GM23338 (cell line): ENCODE data around the gene STRBP.

Experiments used
- CREB1 ChIP-seq: fragments of 250-450 bp; sonication (Bioruptor Pico); IDR thresholded peaks from 2 replicates; pipeline ENCODE4 v1.5.0; 2020; ENCODE audit warnings: low read depth, mild to moderate bottlenecking, moderate library complexity
- EZH2 ChIP-seq: fragments of 200-600 bp; sonication (generic); IDR thresholded peaks from one replicate; pipeline ENCODE4 v1.8.0; 2017; ENCODE audit warnings: antibody characterized with exemption, mild to moderate bottlenecking, low read depth; ENCODE audit not compliant: unreplicated experiment
- EZH2phosphoT487 ChIP-seq: fragments of 200-600 bp; sonication (generic); IDR thresholded peaks from one replicate; pipeline ENCODE4 v1.8.1; 2018; ENCODE audit warnings: antibody characterized with exemption; ENCODE audit not compliant: unreplicated experiment
- POLR2AphosphoS5 ChIP-seq: IDR thresholded peaks from 2 replicates; pipeline ENCODE4 v1.6.1; 2016; ENCODE audit warnings: antibody characterized with exemption, low read depth
- ZNF331 ChIP-seq: fragments of 250-450 bp; sonication (Bioruptor Pico); IDR thresholded peaks from 2 replicates; pipeline ENCODE4 v1.5.0; 2020; ENCODE audit warnings: low read depth, mild to moderate bottlenecking, moderate library complexity
- TF ChIP-seq, protein P1 (sequence below), 2 experiments: fragments of 200-600 bp in 1 of 2; sonication (generic) in 1 of 2; conservative IDR thresholded peaks; 2 replicates each; pipeline versions ENCODE4 v1.5.1 to v1.6.1; 2016 to 2017; ENCODE audit warnings: antibody characterized with exemption in 2 of 2, low read depth in 2 of 2, mild to moderate bottlenecking in 2 of 2, moderate library complexity in 1 of 2
- TF ChIP-seq, protein P2 (sequence below): IDR thresholded peaks from one replicate; pipeline ENCODE4 v1.6.1; 2018; ENCODE audit warnings: antibody characterized with exemption; ENCODE audit not compliant: unreplicated experiment
- TF ChIP-seq, protein P3 (sequence below): fragments of 250-450 bp; sonication (Bioruptor Pico); IDR thresholded peaks from 2 replicates; pipeline ENCODE4 v1.5.0; 2020; ENCODE audit warnings: mild to moderate bottlenecking, moderate library complexity

DNA sequence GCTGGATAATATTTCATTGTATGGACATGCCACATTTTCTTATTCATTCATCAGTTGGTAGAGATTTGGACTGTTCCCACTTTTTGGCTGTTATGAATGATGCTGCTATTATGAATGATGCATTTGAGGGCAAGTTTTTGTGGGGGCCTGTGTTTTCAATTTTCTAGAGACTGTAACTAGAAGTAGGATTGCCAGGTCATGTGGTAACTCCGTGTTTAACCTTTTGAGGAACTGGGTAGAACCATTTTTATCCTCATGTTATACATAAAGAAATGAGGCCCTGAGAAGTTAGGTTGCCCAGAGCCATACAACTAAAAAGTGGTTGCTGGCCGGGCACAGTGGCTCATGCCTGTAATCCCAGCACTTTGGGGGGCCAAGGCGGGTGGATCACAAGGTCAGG is 22.4 kb upstream of the STRBP start:
- TF ChIP-seq, protein P1, sequence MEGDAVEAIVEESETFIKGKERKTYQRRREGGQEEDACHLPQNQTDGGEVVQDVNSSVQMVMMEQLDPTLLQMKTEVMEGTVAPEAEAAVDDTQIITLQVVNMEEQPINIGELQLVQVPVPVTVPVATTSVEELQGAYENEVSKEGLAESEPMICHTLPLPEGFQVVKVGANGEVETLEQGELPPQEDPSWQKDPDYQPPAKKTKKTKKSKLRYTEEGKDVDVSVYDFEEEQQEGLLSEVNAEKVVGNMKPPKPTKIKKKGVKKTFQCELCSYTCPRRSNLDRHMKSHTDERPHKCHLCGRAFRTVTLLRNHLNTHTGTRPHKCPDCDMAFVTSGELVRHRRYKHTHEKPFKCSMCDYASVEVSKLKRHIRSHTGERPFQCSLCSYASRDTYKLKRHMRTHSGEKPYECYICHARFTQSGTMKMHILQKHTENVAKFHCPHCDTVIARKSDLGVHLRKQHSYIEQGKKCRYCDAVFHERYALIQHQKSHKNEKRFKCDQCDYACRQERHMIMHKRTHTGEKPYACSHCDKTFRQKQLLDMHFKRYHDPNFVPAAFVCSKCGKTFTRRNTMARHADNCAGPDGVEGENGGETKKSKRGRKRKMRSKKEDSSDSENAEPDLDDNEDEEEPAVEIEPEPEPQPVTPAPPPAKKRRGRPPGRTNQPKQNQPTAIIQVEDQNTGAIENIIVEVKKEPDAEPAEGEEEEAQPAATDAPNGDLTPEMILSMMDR (conservative IDR thresholded peaks at IDR 0.05; ENCODE audit: low read depth in 2 of 2), result no peak
- no peak for TF ChIP-seq ZNF331
- TF ChIP-seq, protein P2, sequence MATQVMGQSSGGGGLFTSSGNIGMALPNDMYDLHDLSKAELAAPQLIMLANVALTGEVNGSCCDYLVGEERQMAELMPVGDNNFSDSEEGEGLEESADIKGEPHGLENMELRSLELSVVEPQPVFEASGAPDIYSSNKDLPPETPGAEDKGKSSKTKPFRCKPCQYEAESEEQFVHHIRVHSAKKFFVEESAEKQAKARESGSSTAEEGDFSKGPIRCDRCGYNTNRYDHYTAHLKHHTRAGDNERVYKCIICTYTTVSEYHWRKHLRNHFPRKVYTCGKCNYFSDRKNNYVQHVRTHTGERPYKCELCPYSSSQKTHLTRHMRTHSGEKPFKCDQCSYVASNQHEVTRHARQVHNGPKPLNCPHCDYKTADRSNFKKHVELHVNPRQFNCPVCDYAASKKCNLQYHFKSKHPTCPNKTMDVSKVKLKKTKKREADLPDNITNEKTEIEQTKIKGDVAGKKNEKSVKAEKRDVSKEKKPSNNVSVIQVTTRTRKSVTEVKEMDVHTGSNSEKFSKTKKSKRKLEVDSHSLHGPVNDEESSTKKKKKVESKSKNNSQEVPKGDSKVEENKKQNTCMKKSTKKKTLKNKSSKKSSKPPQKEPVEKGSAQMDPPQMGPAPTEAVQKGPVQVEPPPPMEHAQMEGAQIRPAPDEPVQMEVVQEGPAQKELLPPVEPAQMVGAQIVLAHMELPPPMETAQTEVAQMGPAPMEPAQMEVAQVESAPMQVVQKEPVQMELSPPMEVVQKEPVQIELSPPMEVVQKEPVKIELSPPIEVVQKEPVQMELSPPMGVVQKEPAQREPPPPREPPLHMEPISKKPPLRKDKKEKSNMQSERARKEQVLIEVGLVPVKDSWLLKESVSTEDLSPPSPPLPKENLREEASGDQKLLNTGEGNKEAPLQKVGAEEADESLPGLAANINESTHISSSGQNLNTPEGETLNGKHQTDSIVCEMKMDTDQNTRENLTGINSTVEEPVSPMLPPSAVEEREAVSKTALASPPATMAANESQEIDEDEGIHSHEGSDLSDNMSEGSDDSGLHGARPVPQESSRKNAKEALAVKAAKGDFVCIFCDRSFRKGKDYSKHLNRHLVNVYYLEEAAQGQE, result no peak
- TF ChIP-seq EZH2phosphoT487, result no peak
- no peak for TF ChIP-seq CREB1 (CRISPR knock-in tag)
- TF ChIP-seq POLR2AphosphoS5, result no peak
- no peak for TF ChIP-seq EZH2
- TF ChIP-seq, protein P3, sequence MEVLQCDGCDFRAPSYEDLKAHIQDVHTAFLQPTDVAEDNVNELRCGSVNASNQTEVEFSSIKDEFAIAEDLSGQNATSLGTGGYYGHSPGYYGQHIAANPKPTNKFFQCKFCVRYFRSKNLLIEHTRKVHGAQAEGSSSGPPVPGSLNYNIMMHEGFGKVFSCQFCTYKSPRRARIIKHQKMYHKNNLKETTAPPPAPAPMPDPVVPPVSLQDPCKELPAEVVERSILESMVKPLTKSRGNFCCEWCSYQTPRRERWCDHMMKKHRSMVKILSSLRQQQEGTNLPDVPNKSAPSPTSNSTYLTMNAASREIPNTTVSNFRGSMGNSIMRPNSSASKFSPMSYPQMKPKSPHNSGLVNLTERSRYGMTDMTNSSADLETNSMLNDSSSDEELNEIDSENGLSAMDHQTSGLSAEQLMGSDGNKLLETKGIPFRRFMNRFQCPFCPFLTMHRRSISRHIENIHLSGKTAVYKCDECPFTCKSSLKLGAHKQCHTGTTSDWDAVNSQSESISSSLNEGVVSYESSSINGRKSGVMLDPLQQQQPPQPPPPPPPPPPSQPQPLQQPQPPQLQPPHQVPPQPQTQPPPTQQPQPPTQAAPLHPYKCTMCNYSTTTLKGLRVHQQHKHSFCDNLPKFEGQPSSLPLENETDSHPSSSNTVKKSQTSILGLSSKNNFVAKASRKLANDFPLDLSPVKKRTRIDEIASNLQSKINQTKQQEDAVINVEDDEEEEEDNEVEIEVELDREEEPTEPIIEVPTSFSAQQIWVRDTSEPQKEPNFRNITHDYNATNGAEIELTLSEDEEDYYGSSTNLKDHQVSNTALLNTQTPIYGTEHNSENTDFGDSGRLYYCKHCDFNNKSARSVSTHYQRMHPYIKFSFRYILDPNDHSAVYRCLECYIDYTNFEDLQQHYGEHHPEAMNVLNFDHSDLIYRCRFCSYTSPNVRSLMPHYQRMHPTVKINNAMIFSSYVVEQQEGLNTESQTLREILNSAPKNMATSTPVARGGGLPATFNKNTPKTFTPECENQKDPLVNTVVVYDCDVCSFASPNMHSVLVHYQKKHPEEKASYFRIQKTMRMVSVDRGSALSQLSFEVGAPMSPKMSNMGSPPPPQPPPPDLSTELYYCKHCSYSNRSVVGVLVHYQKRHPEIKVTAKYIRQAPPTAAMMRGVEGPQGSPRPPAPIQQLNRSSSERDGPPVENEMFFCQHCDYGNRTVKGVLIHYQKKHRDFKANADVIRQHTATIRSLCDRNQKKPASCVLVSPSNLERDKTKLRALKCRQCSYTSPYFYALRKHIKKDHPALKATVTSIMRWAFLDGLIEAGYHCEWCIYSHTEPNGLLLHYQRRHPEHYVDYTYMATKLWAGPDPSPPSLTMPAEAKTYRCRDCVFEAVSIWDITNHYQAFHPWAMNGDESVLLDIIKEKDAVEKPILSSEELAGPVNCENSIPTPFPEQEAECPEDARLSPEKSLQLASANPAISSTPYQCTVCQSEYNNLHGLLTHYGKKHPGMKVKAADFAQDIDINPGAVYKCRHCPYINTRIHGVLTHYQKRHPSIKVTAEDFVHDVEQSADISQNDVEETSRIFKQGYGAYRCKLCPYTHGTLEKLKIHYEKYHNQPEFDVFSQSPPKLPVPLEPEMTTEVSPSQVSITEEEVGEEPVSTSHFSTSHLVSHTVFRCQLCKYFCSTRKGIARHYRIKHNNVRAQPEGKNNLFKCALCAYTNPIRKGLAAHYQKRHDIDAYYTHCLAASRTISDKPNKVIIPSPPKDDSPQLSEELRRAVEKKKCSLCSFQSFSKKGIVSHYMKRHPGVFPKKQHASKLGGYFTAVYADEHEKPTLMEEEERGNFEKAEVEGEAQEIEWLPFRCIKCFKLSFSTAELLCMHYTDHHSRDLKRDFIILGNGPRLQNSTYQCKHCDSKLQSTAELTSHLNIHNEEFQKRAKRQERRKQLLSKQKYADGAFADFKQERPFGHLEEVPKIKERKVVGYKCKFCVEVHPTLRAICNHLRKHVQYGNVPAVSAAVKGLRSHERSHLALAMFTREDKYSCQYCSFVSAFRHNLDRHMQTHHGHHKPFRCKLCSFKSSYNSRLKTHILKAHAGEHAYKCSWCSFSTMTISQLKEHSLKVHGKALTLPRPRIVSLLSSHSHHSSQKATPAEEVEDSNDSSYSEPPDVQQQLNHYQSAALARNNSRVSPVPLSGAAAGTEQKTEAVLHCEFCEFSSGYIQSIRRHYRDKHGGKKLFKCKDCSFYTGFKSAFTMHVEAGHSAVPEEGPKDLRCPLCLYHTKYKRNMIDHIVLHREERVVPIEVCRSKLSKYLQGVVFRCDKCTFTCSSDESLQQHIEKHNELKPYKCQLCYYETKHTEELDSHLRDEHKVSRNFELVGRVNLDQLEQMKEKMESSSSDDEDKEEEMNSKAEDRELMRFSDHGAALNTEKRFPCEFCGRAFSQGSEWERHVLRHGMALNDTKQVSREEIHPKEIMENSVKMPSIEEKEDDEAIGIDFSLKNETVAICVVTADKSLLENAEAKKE, result no peak
